Upper lobe of left lung (tissue), 6 donors: ENCODE measurements around the gene SUPT20HL2. TPM values are rescaled to one million over a fixed set of nuclear protein-coding genes. Genes with fewer than 3 reads are reported as not detected.

ENCODE experiments used
- ATAC-seq, 2 donors: fragments of 200-7000 bp; cut with Tn5 transposase; one replicate each; pipeline ENCODE4 v1.9.1; 2022; ENCODE audit warnings: mild to moderate bottlenecking in 2 of 2, moderate library complexity in 2 of 2; ENCODE audit not compliant: low FRiP score in 2 of 2
- DNase-seq, 2 donors: peaks; one replicate each; pipeline ENCODE4 v3.0.0-alpha.2; 2019 to 2020
- H3K27ac ChIP-seq, 4 donors: fragments of 200-600 bp; sonication (generic); one replicate each; pipeline ENCODE4 v1.5.1; 2016 to 2019
- H3K27me3 ChIP-seq, 4 donors: fragments of 200-600 bp; sonication (generic); one replicate each; pipeline ENCODE4 v1.5.1; 2017 to 2019
- H3K36me3 ChIP-seq, 4 donors: fragments of 200-600 bp; sonication (generic); one replicate each; pipeline ENCODE4 v1.5.1; 2016 to 2019
- H3K4me1 ChIP-seq, 4 donors: fragments of 200-600 bp; sonication (generic); one replicate each; pipeline ENCODE4 v1.5.1; 2018 to 2019
- H3K4me3 ChIP-seq, 4 donors: fragments of 200-600 bp; sonication (generic); one replicate each; pipeline ENCODE4 v1.5.1; 2017 to 2019; ENCODE audit warnings: mild to moderate bottlenecking in 2 of 4, moderate library complexity in 1 of 4
- H3K9me3 ChIP-seq, 4 donors: fragments of 200-600 bp; sonication (generic); one replicate each; pipeline ENCODE4 v1.5.1; 2018 to 2019
- CTCF ChIP-seq, 6 experiments: fragments of 450-650 bp in 4 of 6; fragments of 200-600 bp in 2 of 6; sonication (generic) in 2 of 6; IDR thresholded peaks; one replicate each; pipeline ENCODE4 v1.5.1; 2016 to 2019; ENCODE audit warnings: antibody characterized with exemption in 6 of 6
- EP300 ChIP-seq, 4 donors: sonication (generic); formaldehyde crosslinking; IDR thresholded peaks; one replicate each; pipeline ENCODE4 v1.5.1; 2017; ENCODE audit warnings: antibody characterized with exemption in 4 of 4, control low read depth in 2 of 4
- POLR2A ChIP-seq, 4 donors: fragments of 450-650 bp; IDR thresholded peaks; one replicate each; pipeline ENCODE4 v1.5.1; 2016 to 2017; ENCODE audit warnings: antibody characterized with exemption in 4 of 4, mild to moderate bottlenecking in 2 of 4
- POLR2AphosphoS5 ChIP-seq, 2 donors: sonication (generic); formaldehyde crosslinking; IDR thresholded peaks; one replicate each; pipeline ENCODE4 v1.5.1; 2017; ENCODE audit warnings: antibody characterized with exemption in 2 of 2
- WGBS, 2 donors: methylation state at CpG; one replicate each; pipeline ENCODE4 v1.1.5; 2017 to 2018; 5-methylcytosine and 5-hydroxymethylcytosine counted together
- total RNA-seq, 6 donors: library from RNA; depleted of rRNA in 4 of 6; stranded (reverse); fragments of >200 nt in 4 of 6; gene quantifications; one replicate each; pipeline versions ENCODE4 v1.1.0 to v1.2.1, GENCODE V29; 2016 to 2021
- donor health status: DM: no; HTN: no; CAD: no; lungs with moderate emphysema.
- donor health status: DM: no; HTN: yes; CAD: no; lungs with severe emphysema.

SUPT20HL2 gene
- total RNA-seq, 6 donors from 2014 or later: not detected

- H3K36me3 ChIP-seq: no peaks in the 10 kb centered on the region
- H3K27ac ChIP-seq: no peak overlapping the region
- DNase-seq (no peak), ATAC-seq (no peak)
- no peak overlapping the region for H3K4me3 ChIP-seq
- no peaks in the 10 kb centered on the region for H3K27me3 ChIP-seq
- no peaks in the 10 kb centered on the region for H3K4me1 ChIP-seq
- 95 to 97% methylated on average over 4 of the region's 4 CpGs for WGBS, 2 donors
- no peaks in the 10 kb centered on the region for H3K9me3 ChIP-seq
- TF ChIP-seq CTCF (IDR thresholded peaks at IDR 0.05) (no peak), POLR2AphosphoS5 (IDR thresholded peaks at IDR 0.05) (no peak), EP300 (IDR thresholded peaks at IDR 0.05) (no peak), POLR2A (IDR thresholded peaks at IDR 0.05) (no peak)
Observed at GRCh38 chrX:24350217-24350616, 36.3 kb upstream of the SUPT20HL2 start.

GRCh38 chrX:24347881-24348280 lies 34.0 kb upstream of the SUPT20HL2 start:
- no peaks in the 10 kb centered on the region for H3K27me3 ChIP-seq
- no peak for ATAC-seq
- WGBS, 2 donors: 42 to 63% methylated on average over 1 of the region's 1 CpG

GRCh38 chrX:24343719-24344118 lies 29.9 kb upstream of the SUPT20HL2 start:
- ATAC-seq (no peak), DNase-seq (no peak)
- Histone ChIP-seq H3K27ac (no peak overlapping the region), H3K4me1 (no peaks in the 10 kb centered on the region), H3K36me3 (no peaks in the 10 kb centered on the region), H3K9me3 (no peaks in the 10 kb centered on the region), H3K4me3 (no peak overlapping the region), H3K27me3 (no peaks in the 10 kb centered on the region)
- no peak for TF ChIP-seq POLR2AphosphoS5 (IDR thresholded peaks at IDR 0.05)
- TF ChIP-seq CTCF (IDR thresholded peaks at IDR 0.05): no peak
- no peak for TF ChIP-seq POLR2A (IDR thresholded peaks at IDR 0.05)
- no peak for TF ChIP-seq EP300 (IDR thresholded peaks at IDR 0.05)
- 58 to 74% methylated on average over 9 of the region's 9 CpGs for WGBS, 2 donors

More at GRCh38 chrX:24347881-24348280, 34.0 kb upstream of the SUPT20HL2 start:
- TF ChIP-seq POLR2A (IDR thresholded peaks at IDR 0.05) (no peak), EP300 (IDR thresholded peaks at IDR 0.05) (no peak), CTCF (IDR thresholded peaks at IDR 0.05) (no peak), POLR2AphosphoS5 (IDR thresholded peaks at IDR 0.05) (no peak)
- H3K4me1 ChIP-seq: no peaks in the 10 kb centered on the region
- H3K27ac ChIP-seq: no peak overlapping the region
- no peaks in the 10 kb centered on the region for H3K9me3 ChIP-seq
- no peak overlapping the region for H3K4me3 ChIP-seq
- DNase-seq: no peak
- H3K36me3 ChIP-seq: no peaks in the 10 kb centered on the region

GRCh38 chrX:24341795-24342194 lies 27.9 kb upstream of the SUPT20HL2 start:
- DNase-seq (no peak), ATAC-seq (no peak)
- Histone ChIP-seq H3K27me3 (no peaks in the 10 kb centered on the region), H3K36me3 (no peaks in the 10 kb centered on the region), H3K4me3 (no peak overlapping the region), H3K27ac (no peak overlapping the region), H3K4me1 (no peaks in the 10 kb centered on the region), H3K9me3 (no peaks in the 10 kb centered on the region)
- WGBS, 2 donors: 50 to 70% methylated on average over 1 of the region's 1 CpG
- TF ChIP-seq CTCF (IDR thresholded peaks at IDR 0.05): no peak
- TF ChIP-seq EP300 (IDR thresholded peaks at IDR 0.05): no peak
- no peak for TF ChIP-seq POLR2A (IDR thresholded peaks at IDR 0.05)

GRCh38 chrX:24340501-24340900 lies 26.6 kb upstream of the SUPT20HL2 start:
- TF ChIP-seq CTCF (IDR thresholded peaks at IDR 0.05) (no peak), POLR2A (IDR thresholded peaks at IDR 0.05) (no peak), EP300 (IDR thresholded peaks at IDR 0.05) (no peak), POLR2AphosphoS5 (IDR thresholded peaks at IDR 0.05) (no peak)
- Histone ChIP-seq H3K36me3 (no peaks in the 10 kb centered on the region), H3K4me3 (no peak overlapping the region), H3K27ac (no peak overlapping the region), H3K27me3 (no peaks in the 10 kb centered on the region), H3K4me1 (no peaks in the 10 kb centered on the region), H3K9me3 (no peaks in the 10 kb centered on the region)
- WGBS, 2 donors: 85 to 89% methylated on average over 2 of the region's 2 CpGs
- DNase-seq: no peak
- no peak for ATAC-seq
